ENCODE measurements around the gene TMEM181.
"Not testable (repeated sequence)": the region's sequence is repeated elsewhere in the genome, so short reads cannot be mapped to it uniquely, and the experiment has no call there.

Gene TMEM181

GRCh38 chr6:158524311-158524710 lies 35.6 kb upstream of the TMEM181 start:
- Histone ChIP-seq H3K4me3 (IDR thresholded peaks at IDR 0.05; ENCODE audit: insufficient read depth, low read depth, low read length) (no peak overlapping the region), H3K27ac (no peak overlapping the region), H2AFZ (ENCODE audit: low read depth) (no peak overlapping the region), H3K36me3 (ENCODE audit: insufficient read depth) (no peaks in the 10 kb centered on the region), H3K4me2 (no peak overlapping the region), H3K4me1 (ENCODE audit: low read depth, poor library complexity, severe bottlenecking) (no peaks in the 10 kb centered on the region), H3K9ac (no peak overlapping the region), H3K27me3 (ENCODE audit: insufficient read depth, low read depth) (no peaks in the 10 kb centered on the region), H3K79me2 (ENCODE audit: insufficient read depth, low read depth) (no peaks in the 10 kb centered on the region), H4K20me1 (ENCODE audit: insufficient read depth) (no peaks in the 10 kb centered on the region)
- TF ChIP-seq CTCF (conservative IDR thresholded peaks at IDR 0.05; ENCODE audit: low read depth, low read length) = no peak

- H3K4me1 ChIP-seq (ENCODE audit: low read depth, poor library complexity, severe bottlenecking); H2AFZ ChIP-seq (ENCODE audit: low read depth); H3K36me3 ChIP-seq (ENCODE audit: insufficient read depth): not testable (repeated sequence)
Observed at GRCh38 chr6:158527858-158528257, 32.0 kb upstream of the TMEM181 start.

GRCh38 chr6:158528826-158529225 lies 31.1 kb upstream of the TMEM181 start:
- Histone ChIP-seq H3K9ac (no peak overlapping the region), H3K79me2 (ENCODE audit: insufficient read depth, low read depth) (no peaks in the 10 kb centered on the region), H3K4me1 (ENCODE audit: low read depth, poor library complexity, severe bottlenecking) (no peaks in the 10 kb centered on the region), H3K27ac (no peak overlapping the region), H3K4me3 (IDR thresholded peaks at IDR 0.05; ENCODE audit: insufficient read depth, low read depth, low read length) (no peak overlapping the region), H4K20me1 (ENCODE audit: insufficient read depth) (no peaks in the 10 kb centered on the region), H3K27me3 (ENCODE audit: insufficient read depth, low read depth) (no peaks in the 10 kb centered on the region), H3K4me2 (no peak overlapping the region), H3K36me3 (ENCODE audit: insufficient read depth) (no peaks in the 10 kb centered on the region), H2AFZ (ENCODE audit: low read depth) (no peak overlapping the region)
- no peak for TF ChIP-seq CTCF (conservative IDR thresholded peaks at IDR 0.05; ENCODE audit: low read depth, low read length)

More at GRCh38 chr6:158527858-158528257, 32.0 kb upstream of the TMEM181 start:
- not testable (repeated sequence) for H3K4me2 ChIP-seq; H3K79me2 ChIP-seq (ENCODE audit: insufficient read depth, low read depth); H4K20me1 ChIP-seq (ENCODE audit: insufficient read depth); H3K9ac ChIP-seq; H3K27ac ChIP-seq; H3K4me3 ChIP-seq (IDR thresholded peaks at IDR 0.05; ENCODE audit: insufficient read depth, low read depth, low read length); H3K27me3 ChIP-seq (ENCODE audit: insufficient read depth, low read depth)

DNA sequence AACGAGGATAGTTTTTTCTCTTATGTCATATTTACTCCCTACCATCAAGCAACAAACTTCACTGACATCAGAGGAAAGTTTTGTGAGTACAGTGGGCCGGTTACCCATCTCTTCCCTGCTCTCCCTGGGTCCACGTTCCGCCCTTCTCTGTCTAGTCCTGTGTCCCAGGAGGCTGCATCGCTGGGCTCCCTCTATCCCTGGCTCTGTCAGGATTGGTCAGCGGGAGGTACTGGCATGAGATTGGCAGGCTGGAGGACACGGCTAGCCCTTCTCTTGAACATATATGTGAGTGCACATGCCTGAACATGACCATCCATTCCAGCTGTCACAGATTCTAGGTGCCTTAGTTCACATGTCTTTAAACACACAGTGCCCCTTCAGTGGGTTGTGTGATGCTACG lies 30.3 kb upstream of the TMEM181 start:
- H3K79me2 ChIP-seq (ENCODE audit: insufficient read depth, low read depth) = no peaks in the 10 kb centered on the region
- no peak overlapping the region for H3K4me2 ChIP-seq
- no peak overlapping the region for H3K27ac ChIP-seq
- no peaks in the 10 kb centered on the region for H3K4me1 ChIP-seq (ENCODE audit: low read depth, poor library complexity, severe bottlenecking)
- H3K27me3 ChIP-seq (ENCODE audit: insufficient read depth, low read depth) = no peaks in the 10 kb centered on the region
- H3K9ac ChIP-seq = no peak overlapping the region
- no peaks in the 10 kb centered on the region for H4K20me1 ChIP-seq (ENCODE audit: insufficient read depth)
- H2AFZ ChIP-seq (ENCODE audit: low read depth) = no peak overlapping the region
- TF ChIP-seq CTCF (conservative IDR thresholded peaks at IDR 0.05; ENCODE audit: low read depth, low read length) = no peak
- H3K36me3 ChIP-seq (ENCODE audit: insufficient read depth) = no peaks in the 10 kb centered on the region
- no peak overlapping the region for H3K4me3 ChIP-seq (IDR thresholded peaks at IDR 0.05; ENCODE audit: insufficient read depth, low read depth, low read length)

DNA sequence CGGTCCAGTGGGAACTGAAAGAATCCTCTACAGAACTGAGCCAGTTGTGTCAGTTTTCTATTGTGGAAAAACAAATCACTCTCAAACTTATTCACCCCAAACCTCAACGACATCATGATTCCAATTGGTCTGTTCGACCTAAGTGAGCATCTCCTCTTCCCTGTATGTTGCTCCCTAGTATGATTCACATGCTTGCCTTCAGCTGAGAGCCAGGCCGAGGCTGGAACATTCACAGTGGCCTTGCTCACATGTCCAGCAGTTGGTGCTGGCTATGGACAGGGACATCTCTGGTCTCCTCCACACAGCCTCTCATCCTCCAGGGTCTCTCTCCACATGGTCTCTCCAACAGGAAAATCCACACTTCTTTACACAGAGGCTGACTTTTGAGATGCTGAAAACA lies 28.3 kb upstream of the TMEM181 start:
- H2AFZ ChIP-seq (ENCODE audit: low read depth) = no peak overlapping the region
- no peak overlapping the region for H3K4me3 ChIP-seq (IDR thresholded peaks at IDR 0.05; ENCODE audit: insufficient read depth, low read depth, low read length)
- H3K4me1 ChIP-seq (ENCODE audit: low read depth, poor library complexity, severe bottlenecking) = no peaks in the 10 kb centered on the region
- H3K27me3 ChIP-seq (ENCODE audit: insufficient read depth, low read depth) = 0 out of 2 replicates have a peak, but pooled peaks cover 3% of the 10 kb centered on the region
- H3K4me2 ChIP-seq = no peak overlapping the region
- no peaks in the 10 kb centered on the region for H3K79me2 ChIP-seq (ENCODE audit: insufficient read depth, low read depth)
- TF ChIP-seq CTCF (conservative IDR thresholded peaks at IDR 0.05; ENCODE audit: low read depth, low read length) = no peak
- no peak overlapping the region for H3K27ac ChIP-seq
- H4K20me1 ChIP-seq (ENCODE audit: insufficient read depth) = no peaks in the 10 kb centered on the region
- H3K36me3 ChIP-seq (ENCODE audit: insufficient read depth) = no peaks in the 10 kb centered on the region
- H3K9ac ChIP-seq = no peak overlapping the region
